ENCODE data around the gene CPED1.

- TF ChIP-seq CTCF (conservative IDR thresholded peaks at IDR 0.05; ENCODE audit: low read length) (no peak), EZH2phosphoT487 (IDR thresholded peaks at IDR 0.05; ENCODE audit: borderline replicate concordance, low read depth, low read length) (no peak)
These were observed 100.4 kb downstream of the CPED1 start for GRCh38 chr7:121088870-121089269.

Data from OCI-LY7 (cell line).